Activated CD8-positive, alpha-beta memory T cell treated with anti-CD3 and anti-CD28 coated beads for 24 hours (primary cell): ENCODE measurements around the gene CAMKMT.

Experiments
- DNase-seq: peaks from one replicate; pipeline ENCODE4 v3.0.0-alpha.2; 2020

CAMKMT gene

GRCh38 chr2:44706681-44707553 lies 345.2 kb downstream of the CAMKMT start:
- no peak for DNase-seq

GRCh38 chr2:44707945-44708660 lies 346.4 kb downstream of the CAMKMT start:
- DNase-seq = no peak

- no peak for DNase-seq
Observed at GRCh38 chr2:44708661-44709000, 346.9 kb downstream of the CAMKMT start.

- no peak for DNase-seq
Observed at GRCh38 chr2:44713170-44713569, 351.4 kb downstream of the CAMKMT start.

- DNase-seq = no peak
Observed at GRCh38 chr2:44715671-44716081, 353.9 kb downstream of the CAMKMT start.

- DNase-seq = no peak
Observed at GRCh38 chr2:44716131-44716530, 354.4 kb downstream of the CAMKMT start.

- DNase-seq = no peak
Observed at GRCh38 chr2:44718431-44718830, 356.7 kb downstream of the CAMKMT start.

GRCh38 chr2:44719562-44719961 lies 357.8 kb downstream of the CAMKMT start:
- no peak for DNase-seq

- no peak for DNase-seq
Observed at GRCh38 chr2:44722026-44722625, 360.4 kb downstream of the CAMKMT start.

GRCh38 chr2:44723921-44724320 lies 362.2 kb downstream of the CAMKMT start:
- no peak for DNase-seq

GRCh38 chr2:44730593-44730992 lies 368.8 kb downstream of the CAMKMT start:
- DNase-seq = no peak

- no peak for DNase-seq
Observed at GRCh38 chr2:44731505-44731904, 369.8 kb downstream of the CAMKMT start.

- DNase-seq = no peak
Observed at GRCh38 chr2:44736270-44736942, 374.7 kb downstream of the CAMKMT start.

GRCh38 chr2:44740678-44741077 lies 378.9 kb downstream of the CAMKMT start:
- DNase-seq = no peak

GRCh38 chr2:44741507-44741906 lies 379.8 kb downstream of the CAMKMT start:
- no peak for DNase-seq

GRCh38 chr2:44742057-44742456 lies 380.3 kb downstream of the CAMKMT start:
- no peak for DNase-seq

GRCh38 chr2:44743473-44743872 lies 381.7 kb downstream of the CAMKMT start:
- DNase-seq = no peak

- no peak for DNase-seq
Observed at GRCh38 chr2:44744961-44745892, 383.5 kb downstream of the CAMKMT start.

- DNase-seq = no peak
Observed at GRCh38 chr2:44745922-44746766, 384.4 kb downstream of the CAMKMT start.

- no peak for DNase-seq
Observed at GRCh38 chr2:44746856-44747615, 385.3 kb downstream of the CAMKMT start.
